Measurements from ENCODE around the gene VANGL2. TPM values are rescaled to one million over a fixed set of nuclear protein-coding genes. Genes with fewer than 3 reads are reported as not detected.

The VANGL2 gene
- total RNA-seq, 2 experiments from 2014 or later, result not detected

DNA sequence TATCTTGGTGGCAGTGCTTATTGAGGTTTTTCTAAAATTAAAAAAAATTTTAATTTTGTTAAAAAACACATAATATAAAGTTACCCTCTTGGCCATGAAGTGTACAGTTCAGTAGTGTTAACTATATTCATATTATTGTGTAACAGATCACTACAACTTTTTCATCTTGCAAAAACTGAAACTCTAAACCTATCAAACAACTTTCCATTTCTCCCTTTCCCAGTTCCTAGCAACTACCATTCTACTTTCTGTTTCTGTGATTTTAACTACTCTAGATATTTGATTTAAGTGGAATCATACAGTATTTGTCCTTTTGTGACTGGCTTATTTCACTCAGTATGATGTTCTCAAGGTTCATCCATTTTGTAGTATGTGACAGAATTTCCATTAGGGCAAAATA is 67.2 kb downstream of the VANGL2 start:
- Histone ChIP-seq H3K9me3 (ENCODE audit: control insufficient read depth in 1 of 2, insufficient read depth in 1 of 2, low read length in 2 of 2) (peaks cover 0 to 5% of the 10 kb centered on the region in 2 experiments), H3K27me3 (ENCODE audit: control insufficient read depth in 1 of 2, insufficient read depth in 2 of 2, low read length in 2 of 2) (no peaks in the 10 kb centered on the region), H3K27ac (ENCODE audit: low read depth in 1 of 2, low read length in 2 of 2) (no peak overlapping the region), H3K4me3 (ENCODE audit: low read length) (no peak overlapping the region), H3K36me3 (ENCODE audit: insufficient read depth, low read length) (no peaks in the 10 kb centered on the region), H3K4me1 (ENCODE audit: insufficient read depth, low read length) (peaks cover 7% of the 10 kb centered on the region)
- H3K27me3 Mint-ChIP-seq, result no peaks in the 10 kb centered on the region
- peaks cover 36% of the 10 kb centered on the region for H3K4me1 Mint-ChIP-seq (ENCODE audit: low read depth)
- intact Hi-C loops (cut with DNase I, micrococcal nuclease), result no loop called here
- TF ChIP-seq CTCF (IDR thresholded peaks at IDR 0.05), result no peak
- ChIA-PET POLR2A (interaction anchor here (2.8 kb wide), 1 partner anchor 16 kb away, joined by 10 read pairs; no protein-coding TSS in a partner anchor), CTCF (interaction anchor here (1.4 kb wide), 1 partner anchor 39 kb away, joined by 3 read pairs; no protein-coding TSS in a partner anchor)
- no peak overlapping the region for H3K4me3 Mint-ChIP-seq
- ATAC-seq (ENCODE audit: poor library complexity) (no peak), DNase-seq (no peak)
- no peaks in the 10 kb centered on the region for H3K9me3 Mint-ChIP-seq
- no peaks in the 10 kb centered on the region for H3K36me3 Mint-ChIP-seq (ENCODE audit: low read depth)
- no peak overlapping the region for H3K27ac Mint-ChIP-seq

DNA sequence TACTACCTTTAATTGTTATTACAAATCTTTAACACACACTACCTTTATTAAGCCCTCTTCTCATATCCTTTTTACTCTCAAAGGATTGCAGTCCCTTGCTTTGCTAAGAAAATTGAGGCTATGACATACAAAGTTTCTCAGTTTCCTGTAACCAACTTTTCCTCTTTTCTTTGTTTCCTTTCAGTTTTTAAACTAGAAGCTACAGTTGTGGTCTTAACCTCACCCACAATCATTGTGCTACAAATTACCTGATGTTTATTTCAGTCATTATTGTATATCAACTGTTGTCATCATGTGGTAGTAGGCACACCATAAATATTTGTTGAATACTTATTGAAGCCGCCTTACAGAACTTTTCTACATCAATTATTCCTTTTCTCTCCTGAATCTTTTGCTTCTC is 70.9 kb downstream of the VANGL2 start:
- Histone ChIP-seq H3K4me3 (ENCODE audit: low read length) (no peak overlapping the region), H3K4me1 (ENCODE audit: insufficient read depth, low read length) (peaks cover 7% of the 10 kb centered on the region), H3K27me3 (ENCODE audit: control insufficient read depth in 1 of 2, insufficient read depth in 2 of 2, low read length in 2 of 2) (no peaks in the 10 kb centered on the region), H3K36me3 (ENCODE audit: insufficient read depth, low read length) (no peaks in the 10 kb centered on the region), H3K27ac (ENCODE audit: low read depth in 1 of 2, low read length in 2 of 2) (no peak overlapping the region), H3K9me3 (ENCODE audit: control insufficient read depth in 1 of 2, insufficient read depth in 1 of 2, low read length in 2 of 2) (no peaks in the 10 kb centered on the region)
- ATAC-seq (ENCODE audit: poor library complexity) (peak; percentile 58), DNase-seq (peak in 3 of 14 experiments; percentile 22 to 67 (median 22))
- H3K36me3 Mint-ChIP-seq (ENCODE audit: low read depth), result no peaks in the 10 kb centered on the region
- CTCF ChIA-PET, result interaction anchor here (0.7 kb wide), 1 partner anchor 14 kb away, joined by 3 read pairs; no protein-coding TSS in a partner anchor
- no peak for TF ChIP-seq CTCF (IDR thresholded peaks at IDR 0.05)
- POLR2A ChIA-PET, result interaction anchor here (0.7 to 1.4 kb wide), 3 partner anchors 13 to 104 kb away, joined by 3 to 5 read pairs (median 3); no protein-coding TSS in a partner anchor
- intact Hi-C loops (cut with DNase I, micrococcal nuclease), result no loop called here
- no peak overlapping the region for H3K27ac Mint-ChIP-seq
- peaks cover 13% of the 10 kb centered on the region for H3K4me1 Mint-ChIP-seq (ENCODE audit: low read depth)
- no peaks in the 10 kb centered on the region for H3K9me3 Mint-ChIP-seq
- no peak overlapping the region for H3K4me3 Mint-ChIP-seq
- no peaks in the 10 kb centered on the region for H3K27me3 Mint-ChIP-seq

DNA sequence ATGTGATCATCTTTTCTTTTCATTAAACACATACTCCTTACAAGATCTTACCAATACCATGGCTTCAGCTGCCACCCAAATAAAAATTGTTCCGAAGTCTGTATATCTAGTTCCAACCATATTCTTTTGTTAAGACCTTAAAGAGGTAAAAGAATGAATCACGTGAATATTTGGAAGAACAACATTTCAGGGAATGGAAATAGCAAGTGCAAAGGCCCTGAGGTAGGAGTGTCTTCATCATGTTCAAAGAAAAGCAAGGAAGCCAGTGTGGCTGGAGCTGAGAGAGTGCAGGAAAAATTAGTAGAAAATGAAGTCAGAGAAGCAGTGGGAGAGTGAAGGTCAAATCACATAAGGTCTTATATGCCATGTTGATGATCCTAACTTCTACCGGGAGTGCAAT is 71.7 kb downstream of the VANGL2 start:
- no peaks in the 10 kb centered on the region for H3K9me3 ChIP-seq (ENCODE audit: control insufficient read depth in 1 of 2, insufficient read depth in 1 of 2, low read length in 2 of 2)
- ChIA-PET POLR2A (interaction anchor here (1.1 kb wide), 1 partner anchor 15 kb away, joined by 3 read pairs; no protein-coding TSS in a partner anchor), CTCF (no interaction called here)
- no peaks in the 10 kb centered on the region for H3K36me3 ChIP-seq (ENCODE audit: insufficient read depth, low read length)
- DNase-seq (no peak), ATAC-seq (ENCODE audit: poor library complexity) (no peak)
- Mint-ChIP-seq H3K36me3 (ENCODE audit: low read depth) (no peaks in the 10 kb centered on the region), H3K9me3 (no peaks in the 10 kb centered on the region), H3K4me3 (no peak overlapping the region), H3K27ac (no peak overlapping the region), H3K27me3 (no peaks in the 10 kb centered on the region), H3K4me1 (ENCODE audit: low read depth) (peaks cover 4% of the 10 kb centered on the region)
- no peak overlapping the region for H3K4me3 ChIP-seq (ENCODE audit: low read length)
- intact Hi-C loops (cut with DNase I, micrococcal nuclease), result no loop called here
- TF ChIP-seq CTCF (IDR thresholded peaks at IDR 0.05), result no peak
- peaks cover 3% of the 10 kb centered on the region for H3K4me1 ChIP-seq (ENCODE audit: insufficient read depth, low read length)
- no peaks in the 10 kb centered on the region for H3K27me3 ChIP-seq (ENCODE audit: control insufficient read depth in 1 of 2, insufficient read depth in 2 of 2, low read length in 2 of 2)
- no peak overlapping the region for H3K27ac ChIP-seq (ENCODE audit: low read depth in 1 of 2, low read length in 2 of 2)
